Subcutaneous adipose tissue (tissue), 4 donors: ENCODE data around the gene NT5C2. TPM values are rescaled to one million over a fixed set of nuclear protein-coding genes. Genes with fewer than 3 reads are reported as not detected.

ENCODE experiments used
- CTCF ChIP-seq: fragments of 450-650 bp; IDR thresholded peaks from one replicate; pipeline ENCODE4 v1.5.1; 2016; ENCODE audit warnings: low read depth, mild to moderate bottlenecking, control low read depth, antibody characterized with exemption, moderate library complexity
- total RNA-seq, 4 donors: library from RNA; depleted of rRNA; stranded (reverse); fragments of >200 nt; gene quantifications; one replicate each; pipeline ENCODE4 v1.1.0, GENCODE V29; 2016

NT5C2 gene
- total RNA-seq, 4 donors from 2014 or later = 62.1 to 262 (median 71.4) TPM

DNA sequence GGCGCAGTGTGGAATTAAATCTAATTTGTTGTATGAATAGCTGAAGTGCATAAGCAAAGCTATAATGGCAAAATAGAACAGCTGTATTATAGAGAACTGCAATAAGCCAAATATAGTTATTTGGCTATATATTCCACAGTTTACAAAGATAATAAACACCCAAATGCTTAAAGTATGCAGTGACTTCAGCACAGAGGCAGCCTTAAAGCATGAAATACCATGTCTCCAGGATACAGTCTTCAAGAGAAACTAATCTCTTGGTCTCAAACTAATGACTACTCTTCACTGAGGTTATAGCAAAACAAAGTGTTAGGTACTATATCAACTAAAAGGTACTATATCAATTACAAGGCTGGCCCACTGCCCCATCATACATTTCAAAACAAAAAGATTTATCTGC lies 48.0 kb downstream of the NT5C2 start:
- TF ChIP-seq CTCF = no peak

- no peak for TF ChIP-seq CTCF
Observed at GRCh38 chr10:103144041-103144440, 49.0 kb downstream of the NT5C2 start.

DNA sequence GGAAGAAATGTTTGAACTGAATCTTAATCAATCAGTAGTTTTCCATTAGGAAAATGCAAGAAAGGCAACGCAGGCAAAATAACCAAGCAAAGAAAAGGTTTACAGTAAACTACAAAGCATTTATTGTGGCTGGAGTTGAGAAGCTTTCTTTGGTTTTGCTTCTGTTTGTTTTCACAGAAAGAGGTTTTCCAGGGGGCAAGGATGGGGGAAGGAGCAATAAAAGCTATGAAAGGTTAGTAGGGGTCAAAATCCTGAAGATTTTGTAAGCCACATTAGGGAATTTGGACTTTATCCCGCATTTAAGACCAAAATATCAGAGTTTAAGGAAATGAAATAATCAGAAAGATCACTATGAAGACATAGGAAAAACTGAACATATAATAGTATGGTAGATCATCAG lies 51.1 kb downstream of the NT5C2 start:
- TF ChIP-seq CTCF = no peak

DNA sequence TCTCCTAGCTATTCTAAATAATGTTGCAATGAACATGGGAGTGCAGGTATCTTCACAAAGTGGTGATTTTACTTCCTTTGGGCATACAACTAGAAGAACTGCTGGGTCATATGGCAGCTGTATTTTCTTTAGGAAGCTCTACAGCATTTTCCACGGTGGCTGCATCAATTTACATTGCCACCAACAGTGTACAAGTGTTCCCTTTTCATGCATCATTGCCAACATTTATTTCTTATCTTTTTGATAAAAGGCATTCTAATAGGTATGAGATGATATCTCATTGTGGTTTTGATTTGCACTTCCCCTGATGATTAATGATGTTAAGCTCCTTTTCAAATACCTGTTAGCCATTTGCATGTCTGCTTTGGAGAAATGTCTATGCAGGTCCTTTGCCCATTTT lies 52.6 kb downstream of the NT5C2 start:
- no peak for TF ChIP-seq CTCF

DNA sequence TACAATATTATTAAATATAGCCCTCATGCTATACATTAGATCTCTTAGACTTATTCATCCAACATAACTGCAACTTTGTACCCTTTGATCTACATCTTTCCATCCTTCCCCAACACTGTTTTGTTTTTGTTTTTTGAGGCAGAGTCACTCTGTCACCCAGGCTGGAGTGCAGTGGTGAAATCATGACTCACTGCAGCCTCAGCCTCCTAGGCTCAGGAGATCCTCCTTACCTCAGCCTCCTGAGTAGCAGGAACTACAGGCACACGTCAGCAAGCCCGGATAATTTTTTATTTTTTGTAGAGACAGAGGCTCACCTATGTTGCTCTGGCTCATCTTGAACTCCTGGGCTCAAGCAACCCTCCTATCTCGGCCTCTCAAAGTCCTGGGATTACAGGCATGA lies 53.3 kb downstream of the NT5C2 start:
- no peak for TF ChIP-seq CTCF

GRCh38 chr10:103130910-103131309 lies 62.2 kb downstream of the NT5C2 start:
- TF ChIP-seq CTCF = no peak

DNA sequence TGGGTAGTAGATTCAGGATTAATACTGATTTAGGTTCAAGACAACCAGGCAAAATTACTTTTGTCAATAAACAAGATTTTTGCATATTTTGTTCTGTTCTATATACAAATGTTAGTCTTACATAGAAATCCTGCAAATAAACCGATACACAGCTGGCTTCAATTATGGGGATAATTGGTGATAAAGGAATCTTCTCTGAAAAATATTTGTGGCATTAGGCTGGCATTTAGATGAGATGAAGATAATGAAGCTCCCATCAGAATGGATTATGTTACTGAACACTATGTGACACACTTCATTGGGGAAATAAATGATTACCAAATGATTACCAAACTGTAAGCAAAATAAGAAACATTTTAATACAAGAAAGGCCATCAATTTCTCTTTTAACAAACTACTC lies 65.8 kb downstream of the NT5C2 start:
- TF ChIP-seq CTCF = no peak
